A549 (cell line): Measurements from ENCODE around the gene TCOF1. TPM values are rescaled to one million over a fixed set of nuclear protein-coding genes. Genes with fewer than 3 reads are reported as not detected.

Experiments used
- ATAC-seq, 2 experiments: fragments of 200-7000 bp in 1 of 2; fragments of >200 bp in 1 of 2; cut with Nextera tagmentation in 1 of 2; cut with Tn5 transposase in 1 of 2; 3 replicates each; pipeline versions ENCODE4 v1.8.0 to v1.9.1; 2018 to 2020; ENCODE audit warnings: mild to moderate bottlenecking in 1 of 2, moderate library complexity in 1 of 2
- CTCF ChIA-PET: fragments of 300-600 bp; sonication (Branson Sonifier 250); formaldehyde crosslinking; extraction: SDS; loops from one replicate; lab custom pipeline; 2021; ENCODE audit warnings: antibody characterized with exemption, inconsistent platforms; lab: Yijun Ruan, JAX
- POLR2A ChIA-PET: fragments of 350-600 bp; formaldehyde crosslinking; extraction: SDS; loops from one replicate; lab custom pipeline; 2021; ENCODE audit warnings: antibody characterized with exemption, inconsistent platforms; lab: Yijun Ruan, JAX
- DNase-seq, 2 experiments: peaks; one replicate each; pipeline versions ENCODE4 v3.0.0 to v3.0.0-alpha.2; 2011 to 2016; ENCODE audit warnings: low read depth in 1 of 2, low spot score in 1 of 2
- FAIRE-seq: peaks from 2 replicates; lab custom pipeline; 2011; peaks lifted over from hg19 to GRCh38; lab: Jason Lieb, UNC
- H3K27ac ChIP-seq, 2 experiments: fragments of >200 bp; sonication (Bioruptor Twin); formaldehyde crosslinking; 3 replicates each; pipeline ENCODE4 v1.5.1; 2016 to 2017
- H3K4me1 ChIP-seq: fragments of >200 bp; sonication (Bioruptor Twin); formaldehyde crosslinking; 3 replicates; pipeline ENCODE4 v1.6.1; 2016
- H3K4me2 ChIP-seq: fragments of >200 bp; sonication (Bioruptor Twin); formaldehyde crosslinking; 3 replicates; pipeline ENCODE4 v1.6.1; 2016
- H3K4me3 ChIP-seq: fragments of >200 bp; sonication (Bioruptor Twin); formaldehyde crosslinking; 3 replicates; pipeline ENCODE4 v1.5.1; 2016
- H3K9me3 ChIP-seq: fragments of >200 bp; sonication (Bioruptor Twin); formaldehyde crosslinking; 3 replicates; pipeline ENCODE4 v1.6.1; 2016
- CBX8 ChIP-seq: fragments of 200-600 bp; sonication (generic); IDR thresholded peaks from 2 replicates; pipeline ENCODE4 v1.6.1; 2016
- ELK1 ChIP-seq: fragments of 150-350 bp; IDR thresholded peaks from 2 replicates; pipeline ENCODE4 v1.6.1; 2014; ENCODE audit warnings: low read depth, mild to moderate bottlenecking, low read length
- HOXB5 ChIP-seq: fragments of 250-450 bp; sonication (Bioruptor Pico); IDR thresholded peaks from 2 replicates; pipeline ENCODE4 v1.5.0; 2020; ENCODE audit warnings: mild to moderate bottlenecking, moderate library complexity
- JUNB ChIP-seq: fragments of >200 bp; sonication (Bioruptor Twin); formaldehyde crosslinking; IDR thresholded peaks from 2 replicates; pipeline ENCODE4 v1.6.1; 2016
- KDM5A ChIP-seq: fragments of 200-600 bp; sonication (generic); IDR thresholded peaks from 2 replicates; pipeline ENCODE4 v1.6.1; 2016; ENCODE audit warnings: antibody characterized with exemption, mild to moderate bottlenecking
- NFE2L2 ChIP-seq: fragments of 150-350 bp; conservative IDR thresholded peaks from 2 replicates; pipeline ENCODE4 v1.6.1; 2014; ENCODE audit warnings: low read length
- NPAS2 ChIP-seq: fragments of 250-450 bp; sonication (Bioruptor Pico); IDR thresholded peaks from 2 replicates; pipeline ENCODE4 v1.8.0; 2022; ENCODE audit warnings: mild to moderate bottlenecking, moderate library complexity, borderline replicate concordance
- PHF8 ChIP-seq: fragments of 200-600 bp; sonication (generic); IDR thresholded peaks from 2 replicates; pipeline ENCODE4 v1.6.1; 2016; ENCODE audit warnings: low read depth, mild to moderate bottlenecking, antibody characterized with exemption, moderate library complexity, borderline replicate concordance
- RARB ChIP-seq: fragments of 250-450 bp; sonication (Bioruptor Pico); IDR thresholded peaks from 2 replicates; pipeline ENCODE4 v1.8.0; 2021; ENCODE audit warnings: mild to moderate bottlenecking, moderate library complexity
- TFCP2L1 ChIP-seq: fragments of 250-450 bp; sonication (Bioruptor Pico); IDR thresholded peaks from 2 replicates; pipeline ENCODE4 v1.5.0; 2021; ENCODE audit warnings: mild to moderate bottlenecking
- TP53 ChIP-seq: fragments of 250-450 bp; sonication (Bioruptor Pico); IDR thresholded peaks from 2 replicates; pipeline ENCODE4 v1.5.0; 2021; ENCODE audit warnings: mild to moderate bottlenecking, moderate library complexity
- WGBS: methylation state at CpG from one replicate; pipeline ENCODE4 v1.1.6; 2017; ENCODE audit errors: missing lambda C conversion rate; 5-methylcytosine and 5-hydroxymethylcytosine counted together
- polyA plus RNA-seq, 4 experiments: library from polyadenylated mRNA; depleted of rRNA in 3 of 4; stranded (reverse); fragments of >200 nt; fragmentation: RNase III in 1 of 4; extraction: RNeasy Plus Mini Kit Qiagen cat#74134 plus additional on column Dnase treatment in 1 of 4; gene quantifications; 2 replicates in 3 of 4; 3 replicates in 1 of 4; pipeline ENCODE4 v1.2.3, GENCODE V29; 2011 to 2017

TCOF1 gene
- polyA plus RNA-seq, 2 of the 4 experiments (the other 2 are of a cell fraction), result 17.5 to 47.1 TPM

GRCh38 chr5:150448334-150448733 is 90.8 kb downstream of the TCOF1 start:
- WGBS, result 8% methylated on average over 4 of the region's 4 CpGs
- FAIRE-seq (no peak), DNase-seq (no peak), ATAC-seq (no peak)
- CTCF ChIA-PET, result interaction anchor here (0.9 kb wide), 1 partner anchor 829 kb away, joined by 3 read pairs; no protein-coding TSS in a partner anchor
- no peak for TF ChIP-seq ELK1
- no peak for TF ChIP-seq NPAS2 (CRISPR knock-in tag)
- 0 out of 2 replicates have a peak, but pooled peaks have one; percentile 5 for TF ChIP-seq KDM5A
- no peak for TF ChIP-seq NFE2L2
- TF ChIP-seq CBX8, result no peak
- Histone ChIP-seq H3K9me3 (peaks cover 5% of the 10 kb centered on the region; the same call in 2 of the 3 replicates), H3K4me1 (peaks cover 36% of the 10 kb centered on the region), H3K4me3 (peak overlapping the region; percentile 78), H3K27ac (peak overlapping the region; percentile 96), H3K4me2 (peak overlapping the region; percentile 98)
- POLR2A ChIA-PET, result no interaction called here

GRCh38 chr5:150448952-150449516 is 91.5 kb downstream of the TCOF1 start:
- CTCF ChIA-PET, result interaction anchor here (0.7 to 5.1 kb wide), 10 partner anchors 11 to 211 kb away, joined by 3 to 32 read pairs (median 8); no protein-coding TSS in a partner anchor
- H3K9me3 ChIP-seq, result peaks cover 5% of the 10 kb centered on the region; the same call in 2 of the 3 replicates
- no peak for FAIRE-seq
- under 1% methylated on average over 21 of the region's 31 CpGs for WGBS
- H3K4me2 ChIP-seq, result peak overlapping the region; percentile 98
- H3K4me1 ChIP-seq, result peaks cover 33% of the 10 kb centered on the region
- TF ChIP-seq JUNB (no peak), TP53 (0 out of 2 replicates have a peak, but pooled peaks have one; percentile 14), HOXB5 (CRISPR knock-in tag) (no peak), PHF8 (peak; percentile 11; the same call in 1 of the 2 replicates), TFCP2L1 (CRISPR knock-in tag) (peak; percentile 57; the same call in 1 of the 2 replicates), RARB (CRISPR knock-in tag) (0 out of 2 replicates have a peak, but pooled peaks have one; percentile 24), KDM5A (0 out of 2 replicates have a peak, but pooled peaks have one; percentile 23)
- DNase-seq, result no peak
- H3K27ac ChIP-seq, result peak overlapping the region; percentile 96
- peak overlapping the region; percentile 78 for H3K4me3 ChIP-seq
- POLR2A ChIA-PET, result interaction anchor here (0.6 to 1.0 kb wide), 4 partner anchors 37 to 310 kb away, joined by 3 read pairs; partner anchors contain the start of gene DCTN4
- ATAC-seq, result peak; percentile 45 to 70

Other genes starting within 250 kb of the TCOF1 start
- gene PDGFRB, start 201.9 kb upstream of the TCOF1 start, polyA plus RNA-seq (2011; rRNA removed), result 0.15 and 0.22 TPM in 2 replicates
- gene PDGFRB, start 201.9 kb upstream of the TCOF1 start, polyA plus RNA-seq (2017; fragmentation: RNase III; extraction: RNeasy Plus Mini Kit Qiagen cat#74134 plus additional on column Dnase treatment), result 0.05 to 0.24 TPM (median 0.22 TPM) in 3 replicates
- gene CDX1, start 190.9 kb upstream of the TCOF1 start, polyA plus RNA-seq (2011; rRNA removed), result not detected in 2 replicates
- not detected in 3 replicates for gene CDX1, start 190.9 kb upstream of the TCOF1 start, polyA plus RNA-seq (2017; fragmentation: RNase III; extraction: RNeasy Plus Mini Kit Qiagen cat#74134 plus additional on column Dnase treatment)
- gene SLC6A7, start 167.6 kb upstream of the TCOF1 start, polyA plus RNA-seq (2011; rRNA removed), result not detected in 2 replicates
- not detected in 3 replicates for gene SLC6A7, start 167.6 kb upstream of the TCOF1 start, polyA plus RNA-seq (2017; fragmentation: RNase III; extraction: RNeasy Plus Mini Kit Qiagen cat#74134 plus additional on column Dnase treatment)
- gene CAMK2A, start 67.9 kb upstream of the TCOF1 start, polyA plus RNA-seq (2011; rRNA removed), result 0.09 and 0.19 TPM in 2 replicates
- 0.67 to 1.6 TPM (median 0.93 TPM) in 3 replicates for gene CAMK2A, start 67.9 kb upstream of the TCOF1 start, polyA plus RNA-seq (2017; fragmentation: RNase III; extraction: RNeasy Plus Mini Kit Qiagen cat#74134 plus additional on column Dnase treatment)
- 2.9 and 3.2 TPM in 2 replicates for gene ARSI, start 54.8 kb upstream of the TCOF1 start, polyA plus RNA-seq (2011; rRNA removed)
- gene ARSI, start 54.8 kb upstream of the TCOF1 start, polyA plus RNA-seq (2017; fragmentation: RNase III; extraction: RNeasy Plus Mini Kit Qiagen cat#74134 plus additional on column Dnase treatment), result 17.4 to 24.1 TPM (median 22.0 TPM) in 3 replicates
- not detected in 2 replicates for gene CD74, start 55.2 kb downstream of the TCOF1 start, polyA plus RNA-seq (2011; rRNA removed)
- gene CD74, start 55.2 kb downstream of the TCOF1 start, polyA plus RNA-seq (2017; fragmentation: RNase III; extraction: RNeasy Plus Mini Kit Qiagen cat#74134 plus additional on column Dnase treatment), result not detected in 3 replicates
- gene RPS14, start 92.0 kb downstream of the TCOF1 start, polyA plus RNA-seq (2011; rRNA removed), result 3,799 and 4,312 TPM in 2 replicates
- gene RPS14, start 92.0 kb downstream of the TCOF1 start, polyA plus RNA-seq (2017; fragmentation: RNase III; extraction: RNeasy Plus Mini Kit Qiagen cat#74134 plus additional on column Dnase treatment), result 3,127 to 3,794 TPM (median 3,716 TPM) in 3 replicates
- gene NDST1, start 150.4 kb downstream of the TCOF1 start, polyA plus RNA-seq (2011; rRNA removed), result 24.4 and 27.7 TPM in 2 replicates
- gene NDST1, start 150.4 kb downstream of the TCOF1 start, polyA plus RNA-seq (2017; fragmentation: RNase III; extraction: RNeasy Plus Mini Kit Qiagen cat#74134 plus additional on column Dnase treatment), result 50.8 to 59.7 TPM (median 55.8 TPM) in 3 replicates